Body of pancreas (tissue), 4 donors: ENCODE results near the gene DPY19L1.
"Not testable (repeated sequence)": the region's sequence is repeated elsewhere in the genome, so short reads cannot be mapped to it uniquely, and the experiment has no call there.

Experiments used
- POLR2A ChIP-seq, 3 donors: fragments of 450-650 bp; IDR thresholded peaks; one replicate each; pipeline ENCODE4 v1.6.1; 2016; ENCODE audit warnings: antibody characterized with exemption in 3 of 3, mild to moderate bottlenecking in 2 of 3
- TF ChIP-seq, protein P1 (sequence below), 7 experiments: fragments of 450-650 bp in 4 of 7; fragments of 200-600 bp in 3 of 7; sonication (generic) in 3 of 7; IDR thresholded peaks; one replicate each; pipeline ENCODE4 v1.5.1; 2016 to 2019; ENCODE audit warnings: antibody characterized with exemption in 7 of 7

DNA sequence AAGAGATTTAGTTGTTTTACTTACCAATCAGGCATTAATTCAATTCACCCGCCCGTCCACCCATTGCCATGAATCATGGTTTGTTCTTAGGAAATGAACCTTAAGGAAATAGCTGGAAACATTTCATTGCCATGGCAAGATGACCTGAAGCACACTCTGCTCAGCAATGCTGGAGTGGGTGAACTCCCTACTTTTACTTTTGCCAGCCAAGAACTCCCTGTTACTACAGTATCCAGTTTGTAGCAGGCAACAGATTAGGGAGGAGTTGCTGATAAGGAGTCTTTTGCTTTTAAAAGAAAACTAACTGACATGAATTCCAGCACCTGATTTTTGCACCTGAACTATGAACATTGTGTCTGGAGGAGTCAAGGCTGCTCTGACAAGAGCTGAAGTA is 10.6 kb upstream of the DPY19L1 start:
- TF ChIP-seq, protein P1, sequence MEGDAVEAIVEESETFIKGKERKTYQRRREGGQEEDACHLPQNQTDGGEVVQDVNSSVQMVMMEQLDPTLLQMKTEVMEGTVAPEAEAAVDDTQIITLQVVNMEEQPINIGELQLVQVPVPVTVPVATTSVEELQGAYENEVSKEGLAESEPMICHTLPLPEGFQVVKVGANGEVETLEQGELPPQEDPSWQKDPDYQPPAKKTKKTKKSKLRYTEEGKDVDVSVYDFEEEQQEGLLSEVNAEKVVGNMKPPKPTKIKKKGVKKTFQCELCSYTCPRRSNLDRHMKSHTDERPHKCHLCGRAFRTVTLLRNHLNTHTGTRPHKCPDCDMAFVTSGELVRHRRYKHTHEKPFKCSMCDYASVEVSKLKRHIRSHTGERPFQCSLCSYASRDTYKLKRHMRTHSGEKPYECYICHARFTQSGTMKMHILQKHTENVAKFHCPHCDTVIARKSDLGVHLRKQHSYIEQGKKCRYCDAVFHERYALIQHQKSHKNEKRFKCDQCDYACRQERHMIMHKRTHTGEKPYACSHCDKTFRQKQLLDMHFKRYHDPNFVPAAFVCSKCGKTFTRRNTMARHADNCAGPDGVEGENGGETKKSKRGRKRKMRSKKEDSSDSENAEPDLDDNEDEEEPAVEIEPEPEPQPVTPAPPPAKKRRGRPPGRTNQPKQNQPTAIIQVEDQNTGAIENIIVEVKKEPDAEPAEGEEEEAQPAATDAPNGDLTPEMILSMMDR (IDR thresholded peaks at IDR 0.05) = not testable (repeated sequence)
- not testable (repeated sequence) for TF ChIP-seq POLR2A (IDR thresholded peaks at IDR 0.05)
